HG03442 (cell line): ENCODE results near the gene ST6GALNAC2.
"Not testable (repeated sequence)": the region's sequence is repeated elsewhere in the genome, so short reads cannot be mapped to it uniquely, and the experiment has no call there.

Source experiments
- ATAC-seq: cut with Tn5 transposase; IDR thresholded peaks from one replicate; pipeline ENCODE4 v1.9.1; 2021; ENCODE audit warnings: mild to moderate bottlenecking, moderate library complexity; ENCODE audit not compliant: unreplicated experiment

Gene ST6GALNAC2

DNA sequence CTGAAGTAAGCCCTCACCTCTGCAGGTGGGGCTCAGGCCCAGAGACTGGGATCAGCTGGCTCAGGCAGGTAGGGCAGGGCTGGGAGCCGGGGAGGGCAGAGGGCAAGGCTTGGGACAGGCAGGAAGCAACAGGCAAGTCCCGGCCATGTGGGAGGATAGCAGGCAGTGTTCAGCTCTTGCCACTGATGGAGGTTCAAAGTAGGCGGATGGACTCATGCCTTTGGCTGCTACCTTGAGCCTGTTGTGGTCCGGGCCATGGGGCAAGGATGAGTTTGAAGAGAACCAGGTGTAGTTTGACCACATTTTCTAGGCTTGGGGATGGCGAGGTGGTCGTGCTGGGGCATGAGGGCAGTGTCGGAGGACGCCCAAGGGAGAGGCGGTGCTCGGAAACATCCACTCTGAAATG lies 43.1 kb downstream of the ST6GALNAC2 start:
- no peak for ATAC-seq

DNA sequence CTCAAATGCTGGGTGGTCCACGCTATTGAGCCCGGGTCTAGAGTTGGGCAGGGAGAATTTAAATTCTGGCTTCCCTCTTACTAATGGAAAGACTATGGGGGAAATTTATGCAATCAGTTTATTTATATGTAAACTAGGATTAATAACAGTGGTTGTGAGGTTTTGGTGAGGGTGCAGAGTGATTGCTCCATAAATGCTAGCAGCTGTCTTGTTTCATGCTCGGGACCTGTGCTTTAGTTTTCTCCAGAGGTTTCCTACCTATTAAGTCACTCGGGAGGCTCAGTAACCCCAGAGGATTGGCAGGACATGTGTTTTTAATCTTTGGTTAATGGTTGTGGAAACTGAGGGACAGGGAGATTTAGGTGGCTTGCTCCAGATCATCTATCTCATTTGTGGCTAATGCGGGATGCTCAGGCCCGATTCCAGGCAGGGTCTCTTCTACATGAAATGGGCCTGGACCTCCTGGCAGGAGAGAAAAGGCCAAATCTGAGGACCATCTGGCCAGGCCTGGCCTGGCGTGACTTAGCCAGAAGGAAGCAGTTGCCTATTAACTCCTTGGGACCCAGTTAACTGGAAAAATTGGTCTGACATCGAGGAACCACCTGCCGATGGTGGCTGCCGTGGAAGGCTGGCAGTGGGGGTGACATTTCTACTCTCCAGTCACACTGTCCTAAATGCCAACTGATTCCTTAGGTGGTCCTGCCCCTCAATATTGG lies 43.8 kb downstream of the ST6GALNAC2 start:
- ATAC-seq = no peak

- ATAC-seq = no peak
These were observed 45.0 kb downstream of the ST6GALNAC2 start for GRCh38 chr17:76540381-76541300.

DNA sequence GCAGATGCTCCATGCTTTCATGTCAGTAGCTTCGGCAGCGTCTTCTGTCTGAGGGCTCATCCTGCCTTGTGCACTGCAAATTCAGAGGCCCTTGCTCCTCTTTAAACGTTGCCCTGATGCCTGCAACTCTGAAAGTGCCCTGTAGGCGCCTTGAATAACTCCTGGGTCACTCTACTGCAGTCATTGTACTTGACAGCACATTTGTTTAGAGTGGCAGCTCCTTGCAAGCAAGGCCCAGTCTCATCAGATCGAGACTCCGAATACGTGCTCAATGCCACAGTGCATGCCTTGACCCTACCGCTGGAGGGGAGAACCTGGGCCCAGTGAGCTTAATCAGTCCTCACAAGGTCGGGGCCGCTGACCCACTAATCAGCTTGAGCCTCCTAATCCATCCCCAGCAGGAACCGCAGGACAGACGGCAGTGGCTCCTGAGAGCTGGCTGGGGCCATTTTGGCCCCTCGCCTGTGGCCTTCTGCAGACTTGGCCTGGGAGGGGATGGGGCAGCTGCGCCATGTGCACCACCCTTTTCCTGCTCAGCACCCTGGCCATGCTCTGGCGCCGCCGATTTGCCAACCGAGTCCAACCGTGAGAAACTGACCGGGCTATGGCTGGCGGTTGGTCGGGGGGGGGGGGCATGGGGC lies 45.9 kb downstream of the ST6GALNAC2 start, which contains the start of gene PRCD:
TSS of gene PRCD (plus strand) at position 414 of the 641 bp plus-strand sequence. CDS start at position 512, 98 bp downstream.
- ATAC-seq = no peak

- ATAC-seq = no peak
These were observed 46.6 kb downstream of the ST6GALNAC2 start for GRCh38 chr17:76538941-76539570.

- no peak for ATAC-seq
These were observed 47.3 kb downstream of the ST6GALNAC2 start for GRCh38 chr17:76538281-76538931.

GRCh38 chr17:76537578-76538280 lies 47.9 kb downstream of the ST6GALNAC2 start, which contains the start of gene CYGB:
TSS of gene CYGB (minus strand) at chr17:76537709. CDS start at chr17:76537542, 167 bp downstream.
- ATAC-seq = no peak

DNA sequence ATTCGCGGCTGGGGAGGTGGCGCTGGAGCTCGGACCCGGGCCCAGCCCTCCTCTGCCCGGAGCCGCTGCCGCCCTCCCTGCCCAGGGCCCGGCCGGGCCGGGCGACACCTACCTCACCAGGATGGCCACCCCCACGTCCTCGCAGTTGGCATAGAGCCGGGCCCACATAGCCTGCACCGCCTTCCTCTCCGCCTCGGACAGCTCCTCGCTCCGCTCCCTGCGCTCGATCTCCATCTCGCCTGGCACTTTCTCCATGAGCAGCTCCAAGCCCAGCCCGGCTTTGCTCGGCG lies 48.4 kb downstream of the ST6GALNAC2 start:
- no peak for ATAC-seq

DNA sequence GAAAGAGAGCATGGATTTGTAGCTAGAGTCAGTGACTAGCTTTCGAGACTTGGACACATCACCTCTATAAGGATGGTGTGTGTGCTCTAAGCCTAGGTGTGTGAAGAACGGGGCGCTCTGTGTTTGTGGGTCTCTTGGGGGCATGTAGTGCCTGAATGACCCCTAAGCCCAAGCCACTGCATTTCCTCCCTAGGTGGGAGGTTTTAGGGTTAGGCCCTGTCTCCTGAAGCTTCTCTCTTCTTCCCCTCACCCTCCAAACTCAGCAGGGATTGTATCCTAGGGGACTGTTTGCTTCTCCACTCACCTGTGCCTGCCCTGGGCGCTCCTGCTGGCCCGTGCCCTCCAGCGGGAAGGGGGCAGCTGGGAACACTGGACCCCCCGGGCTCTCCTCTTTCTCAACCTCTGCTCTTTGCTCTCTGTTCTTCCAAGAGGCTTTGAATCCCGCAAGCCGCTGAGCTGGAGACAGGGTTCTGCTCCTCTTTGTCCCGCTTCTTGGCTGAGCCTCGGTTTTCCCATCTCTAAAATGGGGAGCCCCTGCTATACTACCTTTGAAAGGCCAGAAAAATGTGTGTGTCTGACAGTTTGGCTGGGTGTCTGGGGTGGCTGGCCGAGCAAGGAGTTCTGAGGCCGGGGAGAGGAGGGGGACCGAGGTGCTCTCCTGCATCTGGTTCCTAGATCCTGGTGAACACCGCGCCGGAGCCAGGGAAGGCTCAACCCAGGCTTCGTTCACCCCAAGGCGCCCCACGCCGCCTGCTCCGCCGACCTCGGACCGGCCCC lies 49.0 kb downstream of the ST6GALNAC2 start:
- ATAC-seq = no peak

DNA sequence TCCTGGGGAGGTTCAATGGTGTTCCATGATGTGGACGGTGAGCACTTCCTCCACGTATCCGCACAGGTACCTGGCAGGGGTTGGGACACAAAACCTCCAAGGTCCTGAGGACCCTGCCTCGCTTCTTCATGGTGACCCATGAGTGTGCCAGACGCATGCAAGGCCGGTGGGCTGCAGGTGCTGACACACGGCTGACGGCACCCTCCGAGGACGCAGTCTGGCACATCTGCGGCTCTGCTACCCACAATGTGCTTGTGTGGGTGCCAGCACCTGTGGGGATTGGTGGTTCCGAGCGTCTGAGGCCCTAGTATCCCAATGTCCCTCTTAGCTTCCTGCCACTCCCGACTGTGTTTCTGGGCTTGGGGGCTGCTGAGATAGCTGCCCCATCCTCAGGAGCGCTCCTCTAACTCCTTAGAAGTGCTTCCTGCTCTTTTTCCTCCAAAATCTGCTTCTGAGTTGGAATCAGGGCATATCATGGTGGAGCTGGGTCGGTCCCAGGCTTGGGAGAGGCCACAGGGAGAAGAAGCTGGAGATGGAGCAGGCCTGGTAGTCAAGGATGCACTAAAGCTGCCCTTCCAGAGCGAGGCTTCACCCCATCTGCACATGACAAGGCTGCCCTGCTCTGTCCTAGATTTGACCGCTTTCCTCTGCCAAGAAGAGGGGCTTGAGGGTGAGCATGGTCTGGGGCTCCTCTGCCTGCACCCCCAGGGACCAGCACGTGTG lies 49.7 kb downstream of the ST6GALNAC2 start:
- no peak for ATAC-seq

DNA sequence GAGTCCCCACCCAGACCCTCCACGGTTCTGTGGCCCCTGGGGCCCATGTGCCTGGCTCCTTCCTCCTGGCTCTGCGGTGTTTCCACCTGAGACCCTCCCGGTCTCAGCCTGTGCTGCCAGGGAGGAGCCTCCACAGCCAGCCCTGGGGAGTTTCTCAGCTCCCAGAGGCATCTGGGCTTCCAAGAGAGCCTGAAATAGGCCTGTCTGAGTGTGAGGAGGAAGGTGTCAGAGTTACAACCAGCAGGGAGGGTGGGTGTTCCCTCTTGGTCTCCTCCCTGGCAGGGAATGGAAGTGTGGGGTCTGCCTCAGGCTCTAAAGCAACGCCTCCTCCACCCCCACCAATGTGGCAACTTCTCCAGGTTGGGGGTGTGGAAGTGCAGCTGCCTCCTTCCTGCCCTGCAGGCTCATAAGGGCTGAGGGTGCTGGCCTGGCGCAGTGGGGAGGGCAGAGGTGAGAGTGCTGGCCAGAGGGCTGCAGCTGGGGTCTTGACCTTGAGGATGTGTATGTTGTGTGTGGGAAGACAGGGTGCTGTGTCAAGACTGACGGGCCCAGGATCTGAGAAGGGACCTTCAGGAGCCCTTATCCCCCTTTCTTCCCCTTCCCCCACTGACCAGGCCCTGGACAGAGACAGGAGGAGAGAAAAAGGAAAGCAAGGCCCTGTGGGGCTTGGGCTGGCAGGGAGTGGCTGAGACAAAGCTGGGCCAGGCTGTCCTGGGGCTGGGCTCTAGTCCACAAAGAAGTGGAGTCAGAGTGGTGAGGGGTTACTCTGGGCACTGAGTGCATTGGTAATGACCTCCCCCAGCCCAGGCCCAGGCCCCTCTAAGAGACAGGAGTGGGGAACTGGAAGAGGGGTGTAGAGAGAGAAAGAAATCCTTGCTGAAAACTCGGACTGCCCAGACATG lies 50.6 kb downstream of the ST6GALNAC2 start:
- ATAC-seq = no peak

DNA sequence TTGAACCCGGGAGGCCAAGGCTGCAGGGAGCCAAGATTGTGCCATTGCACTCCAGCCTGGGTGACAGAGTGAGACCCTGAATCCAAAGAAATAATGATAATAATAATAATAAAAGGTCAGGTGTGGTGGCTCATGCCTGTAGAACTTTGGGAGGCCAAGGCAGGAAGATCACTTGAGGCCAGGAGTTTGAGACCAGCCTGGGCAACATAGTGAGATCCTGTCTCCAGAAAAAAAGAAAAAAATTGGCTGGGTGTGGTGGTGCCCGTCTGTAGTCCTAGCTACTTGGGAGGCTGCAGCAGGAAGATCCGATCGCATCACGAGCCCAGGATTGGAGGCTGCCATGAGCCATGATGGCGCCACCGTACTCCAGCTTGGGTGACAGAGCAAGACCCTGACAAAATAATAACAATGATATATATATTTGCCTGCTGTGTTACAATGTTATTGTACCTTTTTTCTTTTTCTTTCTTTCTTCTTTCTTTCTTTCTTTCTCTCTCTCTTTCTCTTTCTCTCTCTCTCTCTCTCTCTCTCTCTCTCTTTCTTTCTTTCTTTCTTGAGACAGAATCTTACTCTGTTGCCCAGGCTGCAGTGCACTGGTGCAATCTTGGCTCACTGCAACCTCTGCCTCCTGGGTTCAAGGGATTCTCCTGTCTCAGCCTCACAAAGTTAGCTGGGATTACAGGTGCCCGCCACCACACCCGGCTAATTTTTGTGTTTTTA lies 51.9 kb downstream of the ST6GALNAC2 start:
- ATAC-seq = not testable (repeated sequence)

DNA sequence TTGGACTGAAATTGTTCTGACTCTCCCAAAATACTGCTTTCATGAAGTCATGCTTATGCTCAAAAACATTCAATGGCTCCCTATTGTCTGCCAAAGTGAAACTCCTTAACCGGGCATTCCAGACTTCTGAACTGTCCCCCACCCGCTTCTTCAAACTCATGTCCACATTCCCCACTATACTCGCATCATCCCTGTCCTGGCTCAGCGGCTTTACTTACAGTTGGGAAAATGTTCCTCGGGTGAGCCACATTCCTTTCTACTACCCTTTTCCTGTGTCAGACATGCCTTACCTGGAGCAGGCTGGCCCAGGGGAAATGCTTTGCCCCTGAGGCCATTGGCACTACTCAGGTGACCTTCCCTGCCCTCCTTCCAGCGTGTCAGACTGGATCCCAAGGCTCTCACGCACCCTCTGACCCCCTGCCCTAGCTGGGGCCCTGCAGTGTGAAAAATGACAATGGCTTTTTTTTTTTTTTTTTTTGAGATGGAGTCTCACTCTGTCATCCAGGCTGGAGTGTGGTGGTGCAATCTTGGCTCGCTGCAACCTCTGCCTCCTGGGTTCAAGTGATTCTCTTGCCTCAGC lies 53.5 kb downstream of the ST6GALNAC2 start:
- ATAC-seq = no peak

DNA sequence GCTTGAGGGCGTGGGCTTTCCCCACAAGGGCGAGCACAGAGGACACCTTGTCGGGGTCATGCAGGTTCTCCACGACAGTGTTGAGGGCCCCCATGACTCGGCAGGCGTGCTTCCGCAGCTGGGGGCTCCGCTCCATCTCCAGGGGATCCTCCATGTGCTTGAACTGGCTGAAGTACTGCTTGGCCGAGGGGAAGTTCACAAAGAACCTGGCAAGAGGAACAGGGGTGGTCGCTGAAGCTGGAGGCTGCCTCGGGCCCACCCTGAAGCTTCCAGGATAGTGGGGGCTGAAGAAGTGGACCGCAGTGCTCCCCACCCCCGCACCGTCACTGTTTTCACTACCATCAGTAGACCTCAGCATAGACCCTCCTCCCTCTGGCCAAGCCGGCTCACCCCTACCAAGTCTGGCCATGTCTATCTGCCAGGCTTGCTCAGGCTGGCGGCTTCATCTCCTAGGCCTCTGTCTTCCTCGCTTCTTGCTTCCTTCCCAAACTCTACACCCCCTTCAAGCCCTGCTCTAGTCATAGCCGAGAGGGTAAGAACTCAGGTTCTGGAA lies 54.1 kb downstream of the ST6GALNAC2 start:
- ATAC-seq = no peak

- no peak for ATAC-seq
These were observed 54.7 kb downstream of the ST6GALNAC2 start for GRCh38 chr17:76530811-76531485.
